HG03521 (cell line): ENCODE measurements around the gene SLC23A2.
"Not testable (repeated sequence)": the region's sequence is repeated elsewhere in the genome, so short reads cannot be mapped to it uniquely, and the experiment has no call there.

Experiments used
- ATAC-seq: cut with Tn5 transposase; IDR thresholded peaks from one replicate; pipeline ENCODE4 v1.9.1; 2021; ENCODE audit warnings: mild to moderate bottlenecking, moderate library complexity; ENCODE audit not compliant: unreplicated experiment

Gene SLC23A2

GRCh38 chr20:4937407-4938319, 63.6 kb downstream of the SLC23A2 start:
- no peak for ATAC-seq

DNA sequence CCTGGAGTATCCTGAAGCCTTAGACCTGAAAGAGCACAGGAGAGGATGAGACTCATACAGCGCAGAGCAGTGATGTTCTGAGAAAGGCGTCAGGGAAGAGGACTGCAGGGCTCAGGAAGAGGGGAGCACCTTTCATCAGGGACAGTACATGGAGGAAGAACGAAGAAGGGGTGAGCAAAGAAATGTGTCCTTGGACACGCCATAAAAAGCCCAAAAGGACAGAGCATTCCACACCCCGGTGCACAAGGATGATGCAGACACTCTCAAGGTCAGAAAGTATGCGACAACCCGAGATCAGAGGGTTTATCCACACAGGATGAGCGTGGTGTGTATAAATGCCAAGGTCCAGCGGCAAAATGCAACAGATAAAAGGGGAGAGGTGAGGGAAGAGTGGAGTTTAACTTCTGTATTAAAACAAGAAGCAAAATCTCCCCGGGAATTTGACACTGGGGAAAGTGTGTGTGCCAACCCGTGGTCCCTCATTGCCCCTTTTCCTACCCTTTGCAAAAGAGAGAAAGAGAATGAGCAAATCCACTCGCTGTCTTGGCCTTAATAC, 64.4 kb downstream of the SLC23A2 start:
- ATAC-seq = no peak

- ATAC-seq = no peak
Observed at GRCh38 chr20:4936392-4936850, 64.9 kb downstream of the SLC23A2 start.

DNA sequence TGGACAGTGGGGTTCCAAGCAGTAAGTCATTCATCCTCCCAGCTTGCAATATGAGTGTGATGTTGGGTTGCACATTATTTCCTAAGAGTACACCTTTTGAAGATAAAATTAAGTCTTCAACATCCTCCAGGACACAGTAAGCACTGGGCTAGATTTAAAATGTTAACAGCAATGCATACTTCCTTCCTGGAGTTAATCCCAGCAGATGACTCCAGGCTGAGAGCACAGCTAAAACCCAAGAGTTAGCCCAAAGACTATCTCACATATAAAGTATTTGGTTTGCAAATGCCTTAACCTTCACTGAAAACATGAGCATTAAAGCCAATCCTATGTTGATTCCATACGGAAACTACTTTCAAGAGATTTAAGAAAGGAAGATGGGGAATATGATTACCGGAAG, 69.2 kb downstream of the SLC23A2 start:
- no peak for ATAC-seq

- ATAC-seq = no peak
Observed at GRCh38 chr20:4929686-4930397, 71.5 kb downstream of the SLC23A2 start.

DNA sequence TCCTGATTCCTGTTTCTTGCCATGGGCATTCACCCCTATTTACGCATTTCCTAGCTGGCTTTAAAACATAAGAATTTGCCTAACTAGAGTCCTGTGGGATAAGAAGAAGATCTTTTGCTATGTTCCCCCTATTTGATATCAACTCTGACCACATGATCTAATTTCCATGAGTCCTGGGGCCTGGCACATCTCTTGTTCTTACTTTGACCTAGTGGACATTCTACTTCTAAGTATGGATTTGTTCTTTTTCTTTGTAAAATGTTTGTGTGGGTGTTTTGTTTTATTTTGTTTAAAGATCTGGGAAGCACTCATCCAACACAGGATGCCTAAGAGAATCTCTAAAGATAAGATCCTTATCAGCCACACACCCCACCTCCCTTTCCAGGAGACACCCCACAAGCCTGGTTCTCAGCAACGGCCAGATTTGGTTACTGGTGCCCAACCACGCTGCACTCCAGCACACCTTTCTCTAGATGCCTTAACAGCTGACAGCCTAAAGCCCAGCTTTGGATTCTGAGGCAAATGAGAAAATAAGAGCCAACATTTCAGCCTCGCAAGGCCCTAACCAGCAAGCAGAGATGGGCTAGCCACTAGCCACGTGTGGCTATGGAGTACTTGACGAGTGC, 74.7 kb downstream of the SLC23A2 start:
- no peak for ATAC-seq

- no peak for ATAC-seq
Observed at GRCh38 chr20:4925842-4926530, 75.3 kb downstream of the SLC23A2 start.

DNA sequence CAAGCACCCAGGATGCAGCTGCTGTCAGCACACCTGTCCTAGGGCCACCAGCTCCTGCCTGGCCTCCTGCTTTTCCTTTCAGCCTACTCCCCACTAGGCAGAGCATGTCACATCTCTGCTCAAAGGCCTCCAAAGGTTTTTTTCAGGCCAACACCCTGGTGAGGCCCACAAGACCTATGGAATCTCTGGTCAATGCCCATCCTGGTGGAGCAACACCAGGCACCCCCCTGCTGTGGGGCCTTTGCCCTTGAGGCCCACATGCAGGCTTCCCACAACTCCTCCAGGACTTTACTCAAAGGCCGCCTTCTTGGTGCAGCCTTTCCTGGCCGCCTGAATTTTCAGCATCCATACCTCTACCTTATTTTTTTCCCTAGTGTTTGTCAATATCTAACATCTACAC, 76.9 kb downstream of the SLC23A2 start:
- ATAC-seq = no peak

DNA sequence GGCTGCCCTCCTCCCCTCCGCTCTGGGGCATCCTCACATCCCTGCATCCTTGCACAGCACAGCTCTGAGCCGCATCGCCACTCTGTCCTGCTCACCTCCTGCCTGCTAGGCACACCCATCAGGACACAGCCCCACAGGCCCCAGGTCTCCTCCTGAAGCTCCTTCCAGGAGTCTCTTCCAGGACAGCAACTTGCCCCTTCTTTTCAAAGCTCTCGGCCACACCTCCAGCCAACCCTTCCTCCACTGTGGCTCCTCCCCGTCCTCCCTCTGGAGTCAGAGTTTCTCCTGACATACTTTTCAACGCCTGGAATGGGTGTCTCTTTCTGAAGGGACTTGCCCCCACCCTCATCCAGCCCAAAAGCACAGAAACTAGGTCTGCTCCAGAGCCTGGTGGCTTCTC, 77.3 kb downstream of the SLC23A2 start:
- no peak for ATAC-seq

DNA sequence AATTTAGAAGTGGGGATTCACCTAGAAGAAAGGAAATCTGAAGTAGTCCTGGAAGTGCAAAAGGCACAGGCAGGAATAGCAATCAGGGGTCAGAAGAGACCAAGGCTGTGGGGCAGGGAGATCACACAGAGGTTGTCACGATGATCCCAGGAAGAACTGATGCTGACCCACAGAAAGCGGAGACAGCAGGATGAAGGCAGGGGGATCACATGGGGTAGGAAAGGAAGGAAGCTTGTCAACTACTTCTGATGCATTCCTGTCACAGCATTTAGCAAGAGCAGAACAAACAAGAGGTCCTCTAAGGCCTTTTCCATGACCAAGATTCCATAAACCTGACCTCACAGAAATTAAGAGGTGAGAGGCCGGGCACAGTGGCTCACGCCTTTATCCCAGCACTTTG, 79.1 kb downstream of the SLC23A2 start:
- no peak for ATAC-seq

DNA sequence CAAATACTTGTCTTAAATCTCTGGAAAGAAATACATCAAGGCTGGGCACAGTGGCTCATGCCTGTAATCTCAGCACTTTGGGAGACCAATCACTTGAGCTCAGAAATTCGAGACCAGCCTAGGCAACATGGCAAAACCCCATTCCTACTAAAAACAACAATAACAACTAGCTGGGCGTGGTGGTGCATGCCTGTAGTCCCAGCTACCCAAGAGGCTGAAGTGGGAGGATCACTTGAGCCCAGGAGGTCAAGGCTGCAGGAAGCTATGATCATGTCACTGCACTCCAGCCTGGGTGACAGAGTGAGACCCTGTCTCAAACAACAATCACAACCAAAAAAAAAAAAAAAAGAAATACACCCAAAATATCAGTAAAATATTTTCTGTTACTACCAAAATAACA, 80.0 kb downstream of the SLC23A2 start:
- not testable (repeated sequence) for ATAC-seq

- no peak for ATAC-seq
Observed at GRCh38 chr20:4920655-4921054, 80.7 kb downstream of the SLC23A2 start.

GRCh38 chr20:4920131-4920530, 81.2 kb downstream of the SLC23A2 start:
- ATAC-seq = no peak

DNA sequence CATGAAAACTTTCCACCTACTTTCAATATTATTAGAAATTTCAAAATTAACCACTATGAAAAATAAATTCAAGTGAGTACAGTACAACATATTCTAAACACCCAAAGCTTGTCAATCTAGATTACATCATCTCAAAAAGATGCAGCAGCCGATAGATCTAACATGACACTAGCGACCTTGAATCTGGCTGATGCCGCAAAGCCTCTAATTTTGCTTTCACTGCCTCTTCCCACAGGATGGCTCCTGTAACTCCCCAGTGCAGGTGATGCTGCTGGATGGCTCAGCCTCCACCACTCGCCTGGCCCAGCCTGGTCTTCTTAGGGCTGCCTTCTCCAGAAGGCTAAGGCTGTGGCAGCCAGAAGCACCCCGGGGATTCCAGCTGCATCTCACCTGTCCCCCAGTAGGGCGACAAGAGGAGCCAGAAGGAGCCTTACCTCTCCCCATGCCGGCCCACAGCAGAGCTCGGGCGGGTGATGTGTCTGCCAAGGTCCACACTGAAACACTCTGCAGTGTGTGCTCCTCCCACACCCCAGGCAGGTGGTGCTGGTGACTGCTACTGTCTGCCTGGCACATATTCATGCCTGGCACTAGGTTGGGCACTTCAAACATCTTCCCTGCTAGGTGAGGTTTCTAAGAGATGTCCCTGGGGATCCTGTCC, 82.1 kb downstream of the SLC23A2 start:
- no peak for ATAC-seq

DNA sequence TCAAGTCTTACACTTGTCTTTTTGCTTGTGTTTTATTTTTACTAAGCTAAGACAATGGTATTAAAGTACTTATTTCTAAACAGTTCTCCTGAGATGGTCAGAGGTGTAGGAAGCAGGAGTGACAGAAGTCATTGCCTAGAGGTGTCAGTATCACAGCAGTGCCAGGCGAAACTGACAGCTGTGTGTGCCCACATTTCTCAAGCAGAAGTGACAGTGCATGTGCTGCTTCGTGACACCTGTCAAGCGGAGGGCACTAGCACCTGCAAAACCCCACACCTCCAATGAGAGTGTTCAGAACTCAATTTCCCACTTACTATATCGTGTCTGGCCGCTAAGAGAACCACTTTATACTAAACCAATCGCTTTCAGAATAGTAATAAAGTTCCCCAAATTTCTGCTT, 82.8 kb downstream of the SLC23A2 start:
- ATAC-seq = no peak

GRCh38 chr20:4916971-4917881, 84.1 kb downstream of the SLC23A2 start:
- no peak for ATAC-seq

DNA sequence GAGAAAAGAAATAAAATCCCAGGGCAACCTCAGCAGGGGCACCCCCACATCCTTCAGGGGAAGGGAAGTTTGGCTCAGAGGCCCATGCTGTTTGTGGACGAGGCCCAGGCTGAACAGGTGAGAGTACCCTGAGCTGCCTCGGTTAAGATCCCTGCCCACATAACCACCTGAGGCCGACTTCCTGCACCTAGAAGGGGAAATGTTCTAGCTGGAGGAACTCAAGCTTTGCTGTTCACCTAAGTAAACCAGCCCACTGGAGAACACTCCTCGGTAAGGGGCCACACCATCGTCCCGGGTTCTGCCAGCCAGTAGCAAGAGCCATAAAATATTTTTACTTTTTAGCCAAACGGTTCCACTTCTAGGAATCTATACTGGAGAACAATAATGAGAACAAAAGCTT, 88.2 kb downstream of the SLC23A2 start:
- no peak for ATAC-seq

DNA sequence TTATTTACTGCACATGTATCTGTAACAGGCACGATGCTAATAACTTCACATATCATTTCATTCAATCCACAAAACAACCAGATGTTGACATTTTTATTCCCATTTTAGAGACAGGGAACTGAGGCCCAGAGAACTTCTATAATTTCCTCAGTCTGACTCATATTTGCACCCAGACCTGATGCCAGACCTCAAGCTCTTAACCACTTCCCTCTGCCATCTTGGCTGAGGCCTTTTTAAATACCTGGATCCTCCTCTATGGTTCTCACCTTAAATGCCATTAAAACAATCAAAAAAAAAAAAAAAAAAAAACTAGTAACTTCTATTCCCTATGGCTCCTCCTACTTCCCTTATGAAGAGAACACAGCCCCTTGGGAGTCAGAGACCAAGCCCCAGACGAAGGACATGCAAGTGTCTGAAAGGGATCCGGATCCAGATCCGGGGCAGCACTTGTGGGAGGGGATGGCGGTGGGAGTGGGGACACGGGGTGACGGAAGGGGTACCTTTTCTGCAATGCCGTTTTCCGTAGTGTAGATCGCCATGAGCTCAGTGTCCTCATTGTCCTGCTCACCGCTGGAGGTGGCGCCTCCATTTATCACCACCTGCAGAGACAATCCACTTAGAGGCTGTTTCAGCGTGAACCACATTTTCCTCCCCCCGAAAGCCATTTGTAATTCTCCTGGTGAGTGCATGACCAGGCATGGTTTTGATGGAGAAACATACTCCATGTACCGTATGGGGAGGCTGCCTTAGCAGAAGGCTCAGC, 88.7 kb downstream of the SLC23A2 start:
- ATAC-seq = no peak
